Sigmoid colon (tissue), 4 donors: ENCODE data around the gene RBFOX1.

Source experiments
- CTCF ChIP-seq, 4 experiments: fragments of 450-650 bp in 3 of 4; fragments of 200-600 bp in 1 of 4; IDR thresholded peaks; one replicate each; pipeline ENCODE4 v1.5.1; 2016 to 2019; ENCODE audit warnings: antibody characterized with exemption in 4 of 4, mild to moderate bottlenecking in 3 of 4, moderate library complexity in 2 of 4
- POLR2AphosphoS5 ChIP-seq, 4 donors: sonication (generic); formaldehyde crosslinking; IDR thresholded peaks; one replicate each; pipeline ENCODE4 v1.6.1; 2017; ENCODE audit warnings: antibody characterized with exemption in 4 of 4

GRCh38 chr16:7748522-7748921 lies 415.9 kb downstream of the RBFOX1 start:
- TF ChIP-seq CTCF (IDR thresholded peaks at IDR 0.05) (no peak), POLR2AphosphoS5 (IDR thresholded peaks at IDR 0.05) (peak in 1 of 4 donors; percentile 13)
